KMS-11 (cell line): ENCODE results near the gene PAFAH1B1.
"Not testable (repeated sequence)": the region's sequence is repeated elsewhere in the genome, so short reads cannot be mapped to it uniquely, and the experiment has no call there.

Experiments
- H2AFZ ChIP-seq: fragments of 200-600 bp; sonication (generic); 2 replicates; pipeline ENCODE4 v1.6.1; 2016; ENCODE audit warnings: antibody characterized with exemption, mixed run types, low read depth
- H3K27ac ChIP-seq: fragments of 200-600 bp; sonication (generic); 2 replicates; pipeline ENCODE4 v1.6.1; 2016; ENCODE audit warnings: mild to moderate bottlenecking, mixed run types
- H3K27me3 ChIP-seq: fragments of 200-600 bp; sonication (generic); 2 replicates; pipeline ENCODE4 v1.6.1; 2017; ENCODE audit warnings: mild to moderate bottlenecking, low read depth, mixed run types, moderate library complexity; ENCODE audit not compliant: insufficient read depth
- H3K36me3 ChIP-seq: fragments of 200-600 bp; sonication (generic); 2 replicates; pipeline ENCODE4 v1.6.1; 2017; ENCODE audit warnings: mild to moderate bottlenecking, mixed run types; ENCODE audit not compliant: insufficient read depth
- H3K4me1 ChIP-seq: fragments of 200-600 bp; sonication (generic); 2 replicates; pipeline ENCODE4 v1.6.1; 2016; ENCODE audit warnings: mild to moderate bottlenecking, low read depth, mixed run types; ENCODE audit not compliant: poor library complexity, severe bottlenecking
- H3K4me2 ChIP-seq: fragments of 200-600 bp; sonication (generic); 2 replicates; pipeline ENCODE4 v1.7.0; 2016; ENCODE audit warnings: mild to moderate bottlenecking, mixed run types
- H3K4me3 ChIP-seq: fragments of 200-600 bp; sonication (generic); IDR thresholded peaks from 2 replicates; pipeline ENCODE4 v1.6.1; 2017; ENCODE audit warnings: low read depth, low read length, mixed read lengths; ENCODE audit not compliant: insufficient read depth
- H3K79me2 ChIP-seq: fragments of 200-600 bp; sonication (generic); 2 replicates; pipeline ENCODE4 v1.6.1; 2016; ENCODE audit warnings: low read depth, mixed run types; ENCODE audit not compliant: insufficient read depth
- H3K9ac ChIP-seq: fragments of 200-600 bp; sonication (generic); 2 replicates; pipeline ENCODE4 v1.6.1; 2016; ENCODE audit warnings: mild to moderate bottlenecking, mixed run types
- H4K20me1 ChIP-seq: fragments of 200-600 bp; sonication (generic); 2 replicates; pipeline ENCODE4 v1.6.1; 2016; ENCODE audit warnings: mild to moderate bottlenecking, mixed run types; ENCODE audit not compliant: insufficient read depth
- TF ChIP-seq, protein P1 (sequence below): fragments of 200-600 bp; sonication (generic); conservative IDR thresholded peaks from 2 replicates; pipeline ENCODE4 v1.6.1; 2017; ENCODE audit warnings: low read depth, mild to moderate bottlenecking, antibody characterized with exemption, low read length, moderate library complexity, mixed read lengths

The PAFAH1B1 gene

DNA sequence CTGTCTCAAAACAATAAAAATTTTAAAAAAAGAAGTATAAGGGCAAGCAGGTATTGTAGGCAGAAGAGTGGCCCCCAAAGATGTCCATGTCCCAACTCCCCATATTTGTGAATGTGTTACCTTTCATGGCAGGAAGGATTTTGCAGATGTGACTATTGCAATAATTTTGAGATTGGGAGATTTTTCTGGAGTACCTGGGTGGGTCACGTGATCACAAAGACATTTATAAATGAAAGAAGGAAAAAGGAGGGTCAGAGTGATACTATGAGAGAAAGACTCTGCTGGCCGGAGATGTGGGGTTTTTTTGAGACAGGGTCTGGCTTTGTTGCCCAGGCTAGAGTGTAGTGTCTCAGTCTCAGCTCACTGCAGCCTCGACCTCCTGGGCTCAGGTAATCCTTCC is 27.4 kb upstream of the PAFAH1B1 start:
- Histone ChIP-seq H3K9ac (no peak overlapping the region), H3K79me2 (no peaks in the 10 kb centered on the region), H3K4me2 (no peak overlapping the region), H3K4me1 (no peaks in the 10 kb centered on the region), H2AFZ (no peak overlapping the region), H3K27ac (no peak overlapping the region), H4K20me1 (no peaks in the 10 kb centered on the region), H3K4me3 (no peak overlapping the region), H3K27me3 (no peaks in the 10 kb centered on the region), H3K36me3 (no peaks in the 10 kb centered on the region)
- TF ChIP-seq, protein P1, sequence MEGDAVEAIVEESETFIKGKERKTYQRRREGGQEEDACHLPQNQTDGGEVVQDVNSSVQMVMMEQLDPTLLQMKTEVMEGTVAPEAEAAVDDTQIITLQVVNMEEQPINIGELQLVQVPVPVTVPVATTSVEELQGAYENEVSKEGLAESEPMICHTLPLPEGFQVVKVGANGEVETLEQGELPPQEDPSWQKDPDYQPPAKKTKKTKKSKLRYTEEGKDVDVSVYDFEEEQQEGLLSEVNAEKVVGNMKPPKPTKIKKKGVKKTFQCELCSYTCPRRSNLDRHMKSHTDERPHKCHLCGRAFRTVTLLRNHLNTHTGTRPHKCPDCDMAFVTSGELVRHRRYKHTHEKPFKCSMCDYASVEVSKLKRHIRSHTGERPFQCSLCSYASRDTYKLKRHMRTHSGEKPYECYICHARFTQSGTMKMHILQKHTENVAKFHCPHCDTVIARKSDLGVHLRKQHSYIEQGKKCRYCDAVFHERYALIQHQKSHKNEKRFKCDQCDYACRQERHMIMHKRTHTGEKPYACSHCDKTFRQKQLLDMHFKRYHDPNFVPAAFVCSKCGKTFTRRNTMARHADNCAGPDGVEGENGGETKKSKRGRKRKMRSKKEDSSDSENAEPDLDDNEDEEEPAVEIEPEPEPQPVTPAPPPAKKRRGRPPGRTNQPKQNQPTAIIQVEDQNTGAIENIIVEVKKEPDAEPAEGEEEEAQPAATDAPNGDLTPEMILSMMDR: no peak

DNA sequence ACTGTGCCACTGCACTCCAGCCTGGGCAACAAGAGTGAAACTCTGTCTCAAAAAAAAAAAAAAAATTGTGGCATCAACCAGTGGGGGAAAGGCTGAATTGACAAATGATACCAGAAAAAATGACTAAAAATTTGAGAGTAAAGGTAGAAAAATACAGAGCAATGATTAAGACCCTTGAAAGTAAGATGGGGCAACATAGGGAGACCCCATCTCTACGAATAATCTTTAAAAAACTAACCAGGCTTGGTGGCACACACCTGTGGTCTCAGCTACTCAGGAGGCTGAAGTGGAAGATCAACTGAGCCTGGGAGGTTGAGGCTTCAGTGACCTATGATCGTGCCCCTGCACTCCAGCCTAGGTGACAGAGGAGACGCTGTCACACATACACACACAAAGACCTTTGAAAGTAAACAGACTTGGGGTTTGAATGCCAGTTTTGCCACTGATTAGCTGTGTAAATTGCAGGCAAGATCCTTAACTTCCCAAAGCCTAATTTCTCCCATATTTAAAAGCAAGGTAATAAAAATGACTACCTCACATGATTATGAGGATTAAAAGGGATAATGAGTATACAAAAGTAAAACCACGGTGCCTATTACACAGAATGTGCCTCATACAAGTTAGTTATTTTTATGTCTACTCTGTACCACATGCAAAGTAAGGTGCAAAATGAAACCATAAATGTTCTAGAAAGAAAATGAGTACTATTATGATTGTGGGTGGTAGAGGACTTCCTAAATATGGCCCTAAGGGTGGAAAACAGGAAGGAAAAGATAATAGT is 21.7 kb upstream of the PAFAH1B1 start:
- no peak overlapping the region for H3K4me3 ChIP-seq
- H4K20me1 ChIP-seq: no peaks in the 10 kb centered on the region
- H3K79me2 ChIP-seq: no peaks in the 10 kb centered on the region
- no peak overlapping the region for H2AFZ ChIP-seq
- H3K27ac ChIP-seq: no peak overlapping the region
- no peak overlapping the region for H3K4me2 ChIP-seq
- no peaks in the 10 kb centered on the region for H3K4me1 ChIP-seq
- TF ChIP-seq, protein P1: no peak
- H3K36me3 ChIP-seq: no peaks in the 10 kb centered on the region
- H3K9ac ChIP-seq: no peak overlapping the region
- H3K27me3 ChIP-seq: no peaks in the 10 kb centered on the region

DNA sequence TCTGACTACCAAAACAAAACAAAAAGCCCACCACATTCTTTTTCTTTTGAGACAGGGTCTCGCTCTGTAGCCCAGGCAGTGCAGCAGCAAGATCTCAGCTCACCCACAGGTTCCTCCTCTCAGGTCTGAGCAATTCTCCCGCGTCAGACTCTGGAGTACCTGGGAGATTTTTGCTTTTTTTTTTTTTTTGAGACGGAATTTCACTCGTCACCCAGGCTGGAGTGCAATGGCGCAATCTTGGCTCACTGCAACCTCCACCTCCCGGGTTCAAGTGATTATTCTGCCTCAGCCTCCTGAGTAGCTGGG is 21.2 kb upstream of the PAFAH1B1 start:
- H3K79me2 ChIP-seq, H4K20me1 ChIP-seq, H3K4me1 ChIP-seq, H2AFZ ChIP-seq, H3K36me3 ChIP-seq, H3K27ac ChIP-seq, H3K27me3 ChIP-seq, H3K9ac ChIP-seq, H3K4me2 ChIP-seq, H3K4me3 ChIP-seq: not testable (repeated sequence)

DNA sequence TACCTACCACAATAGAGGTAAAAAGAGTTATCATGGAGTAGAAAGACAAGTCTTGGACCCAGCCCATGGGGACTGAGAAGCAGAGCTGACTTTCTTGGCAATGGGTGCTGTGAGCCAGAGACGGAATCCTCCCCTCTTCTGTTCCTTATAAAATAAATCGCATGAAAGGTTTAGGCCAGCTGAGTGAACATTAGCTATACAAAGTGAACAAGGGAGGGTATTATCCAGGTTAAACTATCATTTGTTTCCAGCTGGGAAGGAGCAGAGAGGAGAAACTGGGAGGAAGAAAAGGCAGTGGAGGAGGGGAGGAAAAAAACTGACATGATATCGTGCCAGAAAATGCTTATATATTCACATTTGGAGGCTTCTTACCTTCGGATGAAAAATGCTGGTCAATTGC is 13.3 kb upstream of the PAFAH1B1 start:
- Histone ChIP-seq H3K4me3 (no peak overlapping the region), H3K36me3 (no peaks in the 10 kb centered on the region), H2AFZ (no peak overlapping the region), H3K4me1 (no peaks in the 10 kb centered on the region), H3K9ac (no peak overlapping the region), H3K27ac (no peak overlapping the region), H3K27me3 (no peaks in the 10 kb centered on the region), H4K20me1 (no peaks in the 10 kb centered on the region), H3K4me2 (no peak overlapping the region), H3K79me2 (no peaks in the 10 kb centered on the region)
- TF ChIP-seq, protein P1: no peak

DNA sequence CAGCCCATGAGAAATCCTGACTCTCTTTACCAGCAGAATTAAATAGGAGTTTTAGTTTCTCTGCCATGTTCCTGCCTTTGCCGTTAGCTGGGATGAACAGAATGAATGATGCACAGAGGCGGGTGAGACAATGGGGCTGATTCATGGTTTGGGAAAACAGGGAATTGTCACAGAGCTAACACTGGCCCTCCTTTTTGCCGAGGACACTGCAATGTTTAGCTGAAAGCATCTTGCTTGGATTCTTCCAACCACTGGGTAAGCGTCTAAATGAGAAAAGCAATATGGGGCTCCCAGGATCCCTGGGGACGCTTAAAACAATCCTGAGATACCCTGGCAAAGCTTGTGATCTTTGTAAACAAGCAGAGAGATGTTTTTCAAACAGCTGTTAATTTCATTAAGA is 12.8 kb upstream of the PAFAH1B1 start:
- no peaks in the 10 kb centered on the region for H3K36me3 ChIP-seq
- TF ChIP-seq, protein P1: no peak
- H3K4me3 ChIP-seq: no peak overlapping the region
- no peaks in the 10 kb centered on the region for H4K20me1 ChIP-seq
- no peak overlapping the region for H3K4me2 ChIP-seq
- no peak overlapping the region for H2AFZ ChIP-seq
- H3K27ac ChIP-seq: no peak overlapping the region
- H3K4me1 ChIP-seq: no peaks in the 10 kb centered on the region
- no peaks in the 10 kb centered on the region for H3K79me2 ChIP-seq
- no peak overlapping the region for H3K9ac ChIP-seq
- no peaks in the 10 kb centered on the region for H3K27me3 ChIP-seq
